Measurements from ENCODE around the gene CRISP1.

DNA sequence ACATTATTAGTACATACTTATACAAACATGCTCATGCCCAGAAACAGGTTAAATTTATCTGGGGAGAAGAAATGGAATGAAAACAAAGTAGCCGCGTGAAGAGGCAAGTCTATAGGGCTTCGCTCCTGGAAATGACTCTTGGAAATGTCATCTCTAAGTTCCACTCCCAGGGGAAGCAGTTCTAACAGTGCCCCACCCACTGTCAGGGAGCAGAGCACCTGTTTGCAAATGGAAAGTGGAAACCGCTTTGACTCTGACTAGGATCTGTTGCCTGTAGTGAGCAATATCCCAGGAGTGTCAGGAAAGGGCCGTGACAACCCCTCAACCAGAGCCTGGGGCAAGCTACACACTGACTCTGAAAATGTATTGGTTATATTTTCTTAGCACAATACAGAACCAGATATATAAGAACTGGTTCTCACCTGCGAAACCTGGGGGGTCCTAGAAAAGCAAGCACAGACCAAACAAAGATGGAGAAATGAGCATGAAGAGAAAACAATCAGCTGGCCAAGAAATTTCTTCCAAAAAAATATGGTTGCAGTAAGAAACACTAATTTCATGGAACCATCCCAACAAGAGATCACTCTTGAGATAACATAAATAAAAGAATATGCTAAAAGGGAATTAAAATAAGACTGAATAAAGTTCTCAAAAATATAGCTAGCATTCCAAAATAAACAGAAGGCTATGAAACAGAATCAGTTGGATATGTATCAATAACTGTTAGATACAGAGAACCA, 47.5 kb upstream of the CRISP1 start:
- TF ChIP-seq, protein P1, sequence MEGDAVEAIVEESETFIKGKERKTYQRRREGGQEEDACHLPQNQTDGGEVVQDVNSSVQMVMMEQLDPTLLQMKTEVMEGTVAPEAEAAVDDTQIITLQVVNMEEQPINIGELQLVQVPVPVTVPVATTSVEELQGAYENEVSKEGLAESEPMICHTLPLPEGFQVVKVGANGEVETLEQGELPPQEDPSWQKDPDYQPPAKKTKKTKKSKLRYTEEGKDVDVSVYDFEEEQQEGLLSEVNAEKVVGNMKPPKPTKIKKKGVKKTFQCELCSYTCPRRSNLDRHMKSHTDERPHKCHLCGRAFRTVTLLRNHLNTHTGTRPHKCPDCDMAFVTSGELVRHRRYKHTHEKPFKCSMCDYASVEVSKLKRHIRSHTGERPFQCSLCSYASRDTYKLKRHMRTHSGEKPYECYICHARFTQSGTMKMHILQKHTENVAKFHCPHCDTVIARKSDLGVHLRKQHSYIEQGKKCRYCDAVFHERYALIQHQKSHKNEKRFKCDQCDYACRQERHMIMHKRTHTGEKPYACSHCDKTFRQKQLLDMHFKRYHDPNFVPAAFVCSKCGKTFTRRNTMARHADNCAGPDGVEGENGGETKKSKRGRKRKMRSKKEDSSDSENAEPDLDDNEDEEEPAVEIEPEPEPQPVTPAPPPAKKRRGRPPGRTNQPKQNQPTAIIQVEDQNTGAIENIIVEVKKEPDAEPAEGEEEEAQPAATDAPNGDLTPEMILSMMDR (IDR thresholded peaks at IDR 0.05): no peak
- no peak for TF ChIP-seq POLR2A (IDR thresholded peaks at IDR 0.05)

All from adrenal gland (tissue), 5 donors.